ENCODE measurements around the gene EFCAB12. TPM values are rescaled to one million over a fixed set of nuclear protein-coding genes. Genes with fewer than 3 reads are reported as not detected.
A peak's percentile ranks its signal among the peaks of the same experiment; 100 is the strongest.

The EFCAB12 gene
- total RNA-seq (2016; rRNA removed; fragmentation: Illumina TruSeq; extraction: Trizol) (0.11 and 0.31 TPM in 2 replicates), polyA plus RNA-seq (2011; rRNA removed) (2.4 and 2.9 TPM in 2 replicates), polyA minus RNA-seq (2011; rRNA and poly(A)+ RNA removed; ENCODE audit: low replicate concordance) (1.9 and 2.0 TPM in 2 replicates), Bru-seq, nascent RNA (percentile 39 among the genes with signal in this experiment), BruChase-seq, experiment 1, labeled RNA remaining after a 6-hour chase (percentile 38 among the genes with signal in this experiment), BruChase-seq, experiment 2, labeled RNA remaining after a 2-hour chase (percentile 41 among the genes with signal in this experiment)
- 0.18 TPM in 1 of 2 replicates, not detected in the other for total RNA-seq (2016; cell fraction: cytosol; rRNA removed; fragmentation: Illumina TruSeq; extraction: Trizol; ENCODE audit: low read depth)
- total RNA-seq (2016; cell fraction: insoluble cytoplasmic fraction; rRNA removed; fragmentation: Illumina TruSeq; extraction: Trizol): 0.07 and 0.26 TPM in 2 replicates
- total RNA-seq (2016; cell fraction: membrane; rRNA removed; fragmentation: Illumina TruSeq; extraction: Trizol): 0.14 and 0.15 TPM in 2 replicates
- 0.34 and 0.50 TPM in 2 replicates for total RNA-seq (2016; cell fraction: nucleus; rRNA removed; fragmentation: Illumina TruSeq; extraction: Trizol)
- polyA plus RNA-seq (2011; cell fraction: cytosol; rRNA removed): 1.3 and 1.4 TPM in 2 replicates
- polyA plus RNA-seq (2011; cell fraction: nucleus; rRNA removed): 9.6 and 10.2 TPM in 2 replicates
- 2.4 and 3.5 TPM in 2 replicates for polyA plus RNA-seq (2012)
- 0.06 and 0.17 TPM in 2 replicates for polyA plus RNA-seq (2016; cell fraction: cytosol; fragmentation: Illumina TruSeq; extraction: Trizol; ENCODE audit: low read depth)
- polyA plus RNA-seq (2016; cell fraction: insoluble cytoplasmic fraction; fragmentation: Illumina TruSeq; extraction: Trizol; ENCODE audit: low read depth): 0.33 and 0.35 TPM in 2 replicates
- 0.15 and 0.24 TPM in 2 replicates for polyA plus RNA-seq (2016; cell fraction: membrane; fragmentation: Illumina TruSeq; extraction: Trizol; ENCODE audit: low read depth)
- 0.92 and 1.5 TPM in 2 replicates for polyA plus RNA-seq (2016; cell fraction: nucleus; fragmentation: Illumina TruSeq; extraction: Trizol; ENCODE audit: insufficient read depth, low read depth)
- polyA minus RNA-seq (2011; cell fraction: cytosol; rRNA and poly(A)+ RNA removed): 0.70 and 0.89 TPM in 2 replicates
- polyA minus RNA-seq (2011; cell fraction: nucleus; rRNA and poly(A)+ RNA removed): 3.9 and 4.8 TPM in 2 replicates
- long read RNA-seq, experiment 1, partial matches to known transcripts: 1 of 2 reads
- long read RNA-seq, experiment 1, other reads (novel, unspliced or antisense): 1 of 2 reads
- long read RNA-seq, experiment 2, partial matches to known transcripts: 1 of 3 reads
- long read RNA-seq, experiment 2, other reads (novel, unspliced or antisense): 2 of 3 reads

GRCh38 chr3:129428376-129429079 lies at the start of gene EFCAB12:
TSS of gene EFCAB12 (minus strand) at chr3:129428636. CDS start at chr3:129428488, 148 bp downstream.
- Histone ChIP-seq H3K27ac (ENCODE audit: extremely low read length, insufficient read depth, low read length) (peak within 1 kb of the TSS; percentile 41), H3K36me3 (replicated peaks in 1 of 2; ENCODE audit: control insufficient read depth in 1 of 2, insufficient read depth in 2 of 2, low read length in 2 of 2) (peaks cover 4 to 22% of the 10 kb centered on the region in 2 experiments; a peak in 4 of 5 replicates), H3K4me2 (ENCODE audit: low read depth, low read length) (peak within 1 kb of the TSS; percentile 95), H3K9me3 (ENCODE audit: low read length) (no peaks in the 10 kb centered on the region), H3K4me3 (replicated peaks in 1 of 3; ENCODE audit: insufficient read depth in 1 of 3, low read depth in 2 of 3, low read length in 3 of 3) (peak within 1 kb of the TSS; percentile 56 to 75 (median 56); a peak in 5 of 6 replicates), H3K9ac (ENCODE audit: insufficient read depth, low read depth, low read length) (peak within 1 kb of the TSS; percentile 52), H2AFZ (ENCODE audit: low read length) (peak within 1 kb of the TSS; percentile 46), H3K4me1 (ENCODE audit: insufficient read depth, low read length) (peaks cover 56% of the 10 kb centered on the region), H3K27me3 (ENCODE audit: control insufficient read depth in 1 of 2, insufficient read depth in 2 of 2, low read length in 2 of 2) (peaks cover 0 to 4% of the 10 kb centered on the region in 2 experiments; a peak in 2 of 5 replicates), H3K79me2 (ENCODE audit: insufficient read depth, low read length) (peaks cover under 1% of the 10 kb centered on the region), H4K20me1 (ENCODE audit: insufficient read depth, low read length) (no peaks in the 10 kb centered on the region)
- in situ Hi-C loops (cut with HindIII; ENCODE audit: extremely low pct_ligation_motif_present, low pct_unique_long_range_greater_than_20kb) (no loop called here), intact Hi-C loops (cut with micrococcal nuclease; ENCODE audit: unreplicated experiment) (loop anchor here (5.0 kb wide), 1 partner anchor 146 kb away; no protein-coding TSS in a partner anchor)
- WGBS (ENCODE audit: low lambda C conversion rate): 7% methylated on average over 14 of the region's 42 CpGs
- FAIRE-seq: peak; percentile 76
- BruUV-seq (replicated peaks): no TSS peak
- peak; percentile 96 for ATAC-seq
- peak; percentile 77 for DNase-seq (ENCODE audit: low spot score)
- CTCF ChIA-PET (ENCODE audit: low intra/inter-chr PET ratio, low total read pairs): no interaction called here
- POLR2A ChIA-PET: interaction anchor here (0.9 to 2.9 kb wide), 6 partner anchors 10 to 40 kb away, joined by 3 to 26 read pairs (median 6); partner anchors contain the start of genes IFT122 and MBD4
- TF ChIP-seq GABPB1 (CRISPR knock-in tag; IDR thresholded peaks at IDR 0.05): peak; percentile 56
- no peak for TF ChIP-seq ZHX2 (IDR thresholded peaks at IDR 0.05; ENCODE audit: low read depth)
- TF ChIP-seq ZHX2 (CRISPR knock-in tag; IDR thresholded peaks at IDR 0.05; ENCODE audit: borderline replicate concordance): peak; percentile 58; the same call in 1 of the 2 replicates
- TF ChIP-seq SP1 (IDR thresholded peaks at IDR 0.05): no peak
- TF ChIP-seq SP1 (CRISPR knock-in tag; IDR thresholded peaks at IDR 0.05): peak; percentile 61; the same call in 1 of the 2 replicates
- TF ChIP-seq RBM22 (optimal IDR thresholded peaks at IDR 0.05; ENCODE audit: low read length): peak; percentile 98
- peak; percentile 69; the same call in 1 of the 2 replicates for TF ChIP-seq PATZ1 (CRISPR knock-in tag; IDR thresholded peaks at IDR 0.05)
- TF ChIP-seq U2AF2 (IDR thresholded peaks at IDR 0.05; ENCODE audit: low read depth, low read length): peak; percentile 97
- TF ChIP-seq ZNF660 (CRISPR knock-in tag; IDR thresholded peaks at IDR 0.05; ENCODE audit: borderline replicate concordance, low read depth): no peak
- peak; percentile 50; the same call in 1 of the 2 replicates for TF ChIP-seq ATF7-NPFF (CRISPR knock-in tag; IDR thresholded peaks at IDR 0.05; ENCODE audit: low read depth)

Data from HepG2 (cell line).